ENCODE measurements around the gene PLXNA4. TPM values are rescaled to one million over a fixed set of nuclear protein-coding genes. Genes with fewer than 3 reads are reported as not detected.

PLXNA4 gene
- total and polyA plus RNA-seq, 11 donors = 1.8 to 22.1 (median 10.5) TPM

DNA sequence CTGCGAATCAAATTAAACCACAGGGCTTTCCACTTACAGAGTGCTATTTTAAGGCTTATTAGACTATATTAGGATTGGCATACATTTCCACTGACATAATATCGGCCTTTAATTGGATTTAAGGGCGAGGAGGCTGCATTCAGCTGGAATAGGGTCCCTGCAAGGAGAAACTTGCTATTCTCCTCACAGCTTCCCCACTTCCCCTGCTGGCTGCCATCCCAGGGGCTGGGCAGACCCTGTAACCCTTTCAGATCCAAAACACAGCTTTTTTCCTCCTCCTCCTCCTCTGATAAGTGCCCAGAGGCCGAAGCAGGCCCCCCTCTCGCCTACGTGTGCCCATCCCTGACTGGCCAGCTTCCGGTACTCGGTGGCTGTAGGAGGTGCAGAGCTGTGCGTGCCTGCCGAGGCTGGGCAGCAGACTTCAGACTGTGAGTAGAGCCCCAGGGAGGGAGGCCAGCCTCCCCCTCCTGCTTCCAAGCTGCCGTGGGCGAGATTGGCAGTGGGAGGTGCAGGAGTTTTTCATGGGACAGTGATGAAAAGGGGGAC lies 224.2 kb downstream of the PLXNA4 start:
- peak overlapping the region in 2 of 12 donors; percentile 5 to 24 for H3K27ac ChIP-seq
- H3K9me3 ChIP-seq = no peaks in the 10 kb centered on the region
- DNase-seq (no peak), ATAC-seq (peak in 3 of 4 donors; percentile 40 to 68 (median 63))
- H3K27me3 ChIP-seq = no peaks in the 10 kb centered on the region
- peak overlapping the region in 4 of 12 donors; percentile 0 to 26 (median 11) for H3K4me3 ChIP-seq
- TF ChIP-seq POLR2A (IDR thresholded peaks at IDR 0.05) = no peak
- TF ChIP-seq, protein P1, sequence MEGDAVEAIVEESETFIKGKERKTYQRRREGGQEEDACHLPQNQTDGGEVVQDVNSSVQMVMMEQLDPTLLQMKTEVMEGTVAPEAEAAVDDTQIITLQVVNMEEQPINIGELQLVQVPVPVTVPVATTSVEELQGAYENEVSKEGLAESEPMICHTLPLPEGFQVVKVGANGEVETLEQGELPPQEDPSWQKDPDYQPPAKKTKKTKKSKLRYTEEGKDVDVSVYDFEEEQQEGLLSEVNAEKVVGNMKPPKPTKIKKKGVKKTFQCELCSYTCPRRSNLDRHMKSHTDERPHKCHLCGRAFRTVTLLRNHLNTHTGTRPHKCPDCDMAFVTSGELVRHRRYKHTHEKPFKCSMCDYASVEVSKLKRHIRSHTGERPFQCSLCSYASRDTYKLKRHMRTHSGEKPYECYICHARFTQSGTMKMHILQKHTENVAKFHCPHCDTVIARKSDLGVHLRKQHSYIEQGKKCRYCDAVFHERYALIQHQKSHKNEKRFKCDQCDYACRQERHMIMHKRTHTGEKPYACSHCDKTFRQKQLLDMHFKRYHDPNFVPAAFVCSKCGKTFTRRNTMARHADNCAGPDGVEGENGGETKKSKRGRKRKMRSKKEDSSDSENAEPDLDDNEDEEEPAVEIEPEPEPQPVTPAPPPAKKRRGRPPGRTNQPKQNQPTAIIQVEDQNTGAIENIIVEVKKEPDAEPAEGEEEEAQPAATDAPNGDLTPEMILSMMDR (IDR thresholded peaks at IDR 0.05) = no peak
- intact Hi-C loops (cut with DNase I) = no loop called here
- 29 to 32% (median 29%) methylated on average over 12 of the region's 12 CpGs for WGBS, 4 donors
- no peaks in the 10 kb centered on the region for H3K36me3 ChIP-seq
- peaks cover 0 to 21% (median 13%) of the 10 kb centered on the region in 12 donors for H3K4me1 ChIP-seq

DNA sequence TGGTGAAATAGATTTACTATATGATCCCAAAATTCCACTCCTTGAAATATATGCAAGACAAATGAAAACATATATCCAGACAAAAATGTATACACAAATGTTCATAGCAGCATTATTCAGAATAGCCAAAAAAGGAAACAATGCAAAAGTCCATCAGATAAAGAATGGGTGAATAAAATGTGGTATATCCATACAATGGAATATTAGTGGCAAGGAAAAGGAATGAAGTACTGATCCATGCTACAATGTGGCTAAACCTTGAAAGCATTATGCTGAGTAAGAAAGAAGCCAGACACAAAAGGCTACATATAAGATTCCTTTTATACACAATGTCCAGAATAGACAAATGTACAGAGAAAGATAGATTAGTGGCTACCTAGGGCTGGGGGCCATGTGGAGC lies 225.5 kb downstream of the PLXNA4 start:
- DNase-seq (no peak), ATAC-seq (no peak)
- H3K27me3 ChIP-seq = no peaks in the 10 kb centered on the region
- H3K4me3 ChIP-seq = no peak overlapping the region
- H3K27ac ChIP-seq = no peak overlapping the region
- intact Hi-C loops (cut with DNase I) = no loop called here
- no peaks in the 10 kb centered on the region for H3K9me3 ChIP-seq
- no peaks in the 10 kb centered on the region for H3K36me3 ChIP-seq
- peaks cover 0 to 22% (median 14%) of the 10 kb centered on the region in 12 donors for H3K4me1 ChIP-seq
- TF ChIP-seq, protein P1 (IDR thresholded peaks at IDR 0.05) = no peak
- TF ChIP-seq POLR2A (IDR thresholded peaks at IDR 0.05) = no peak

DNA sequence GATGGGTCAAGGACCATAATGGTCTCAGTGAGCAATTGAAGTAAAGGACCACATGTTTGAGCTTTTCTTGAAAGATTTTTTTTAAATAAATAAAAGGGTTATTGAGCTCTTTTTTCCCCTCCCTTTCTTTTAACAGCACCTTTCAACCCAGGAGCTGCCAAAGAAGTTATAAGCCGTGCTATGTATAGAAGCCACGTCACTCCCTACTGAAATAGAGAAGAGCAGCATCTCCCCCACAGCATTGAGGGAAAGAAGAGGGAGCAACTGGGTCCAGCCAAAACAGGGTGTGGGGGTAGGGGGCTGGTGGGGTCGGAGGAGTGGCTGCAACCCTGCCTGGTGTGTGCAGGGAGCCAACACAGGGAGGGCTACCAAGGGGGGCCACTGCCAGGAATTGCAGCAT lies 227.2 kb downstream of the PLXNA4 start:
- no peaks in the 10 kb centered on the region for H3K27me3 ChIP-seq
- H3K9me3 ChIP-seq = no peaks in the 10 kb centered on the region
- DNase-seq = no peak
- ATAC-seq = peak; percentile 24 to 64 (median 61)
- no peaks in the 10 kb centered on the region for H3K36me3 ChIP-seq
- H3K27ac ChIP-seq = no peak overlapping the region
- peaks cover 0 to 29% (median 14%) of the 10 kb centered on the region in 12 donors for H3K4me1 ChIP-seq
- TF ChIP-seq POLR2A (IDR thresholded peaks at IDR 0.05) = no peak
- TF ChIP-seq, protein P1 (IDR thresholded peaks at IDR 0.05) = no peak
- H3K4me3 ChIP-seq = no peak overlapping the region
- intact Hi-C loops (cut with DNase I) = no loop called here
- WGBS, 4 donors = 39 to 54% (median 52%) methylated on average over 3 of the region's 3 CpGs

DNA sequence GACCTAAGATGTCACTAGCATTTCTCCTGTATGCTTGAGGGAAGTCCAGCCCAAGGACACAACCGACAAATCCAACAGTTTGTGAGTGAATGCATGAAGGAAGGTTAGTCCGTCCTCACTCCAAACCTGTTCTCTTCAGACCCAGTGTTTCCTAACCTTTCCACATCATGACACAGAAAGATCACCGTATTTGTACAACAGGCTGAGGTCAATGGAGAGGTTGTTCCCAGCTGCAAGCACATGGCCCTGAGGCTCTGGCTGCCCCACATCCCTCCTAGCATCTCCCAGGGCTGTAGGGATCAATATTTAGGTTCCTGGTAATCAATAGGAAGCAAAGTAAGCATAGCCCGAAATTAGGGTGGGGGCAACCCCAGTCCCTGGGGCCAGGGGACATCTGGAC lies 227.9 kb downstream of the PLXNA4 start:
- DNase-seq = no peak
- H3K27ac ChIP-seq = no peak overlapping the region
- no peak overlapping the region for H3K4me3 ChIP-seq
- H3K4me1 ChIP-seq = peaks cover 0 to 31% (median 14%) of the 10 kb centered on the region in 12 donors
- TF ChIP-seq, protein P1 (IDR thresholded peaks at IDR 0.05) = no peak
- no peak for TF ChIP-seq POLR2A (IDR thresholded peaks at IDR 0.05)
- no peaks in the 10 kb centered on the region for H3K36me3 ChIP-seq
- 89 to 94% (median 91%) methylated on average over 4 of the region's 4 CpGs for WGBS, 4 donors
- H3K9me3 ChIP-seq = no peaks in the 10 kb centered on the region
- H3K27me3 ChIP-seq = no peaks in the 10 kb centered on the region
- intact Hi-C loops (cut with DNase I) = no loop called here
- ATAC-seq = no peak
